K562 (cell line): ENCODE results near the gene APC. TPM values are rescaled to one million over a fixed set of nuclear protein-coding genes. Genes with fewer than 3 reads are reported as not detected.

Source experiments
- FOXP1 ChIP-seq: sonication (generic); formaldehyde crosslinking; IDR thresholded peaks from 2 replicates; pipeline ENCODE4 v1.8.0; 2022; ENCODE audit warnings: mild to moderate bottlenecking, missing genetic modification reagents
- HMG20B ChIP-seq: fragments of 250-450 bp; sonication (Bioruptor Pico); IDR thresholded peaks from 2 replicates; pipeline ENCODE4 v1.5.0; 2021; ENCODE audit warnings: mild to moderate bottlenecking
- ILF3 ChIP-seq: fragments of 450-650 bp; IDR thresholded peaks from 2 replicates; pipeline ENCODE4 v1.6.1; 2018; ENCODE audit warnings: antibody characterized with exemption, mild to moderate bottlenecking, moderate library complexity, borderline replicate concordance
- NFXL1 ChIP-seq: fragments of 450-650 bp; formaldehyde crosslinking; IDR thresholded peaks from 2 replicates; pipeline ENCODE4 v1.4.0; 2021; ENCODE audit warnings: mild to moderate bottlenecking
- PCBP1 ChIP-seq: fragments of 200-400 bp; formaldehyde crosslinking; IDR thresholded peaks from 2 replicates; pipeline ENCODE4 v1.6.1; 2018; ENCODE audit warnings: mild to moderate bottlenecking, low read depth, low read length; ENCODE audit not compliant: poor library complexity, severe bottlenecking
- STAT5A ChIP-seq: IDR thresholded peaks from 2 replicates; pipeline ENCODE4 v1.6.1; 2012; ENCODE audit warnings: low read length, inconsistent platforms, borderline replicate concordance
- ZNF324 ChIP-seq: fragments of 250-450 bp; sonication (Bioruptor Pico); IDR thresholded peaks from 2 replicates; pipeline ENCODE4 v1.4.0; 2020; ENCODE audit warnings: mild to moderate bottlenecking
- ZNF785 ChIP-seq: fragments of 250-450 bp; sonication (Bioruptor Pico); IDR thresholded peaks from 2 replicates; pipeline ENCODE4 v1.4.0; 2020; ENCODE audit warnings: mild to moderate bottlenecking
- polyA plus RNA-seq, 8 experiments: library from polyadenylated mRNA; depleted of rRNA in 4 of 8; stranded (reverse) in 5 of 8; unstranded in 3 of 8; fragments of >200 nt; fragmentation: Nextera tagmentation in 2 of 8; fragmentation: Illumina TruSeq in 1 of 8; extraction: Ambion mirVana in 2 of 8; extraction: Trizol in 1 of 8; gene quantifications; 2 replicates each; pipeline versions ENCODE4 v1.2.1 to v1.2.3, GENCODE V29; 2011 to 2014; ENCODE audit warnings: inconsistent platforms in 1 of 8, missing spikeins in 1 of 8
- total RNA-seq, 7 experiments: library from RNA; depleted of rRNA in 6 of 7; stranded (reverse); fragments of >200 nt in 6 of 7; fragmentation: Illumina TruSeq in 2 of 7; extraction: Trizol in 2 of 7; gene quantifications; 2 replicates each; pipeline versions ENCODE4 v1.2.1 to v1.2.3, GENCODE V29; 2011 to 2021; ENCODE audit warnings: low replicate concordance in 1 of 7
- TF ChIP-seq, protein P1 (sequence below): fragments of 450-650 bp; IDR thresholded peaks from 2 replicates; pipeline ENCODE4 v1.6.1; 2017; ENCODE audit warnings: antibody characterized with exemption
- TF ChIP-seq, protein P2 (sequence below), 2 experiments: fragments of 450-650 bp in 1 of 2; sonication (generic) in 1 of 2; formaldehyde crosslinking in 1 of 2; IDR thresholded peaks; 2 replicates each; pipeline versions ENCODE4 v1.7.1 to v1.9.0; 2016 to 2022; ENCODE audit warnings: inconsistent platforms in 1 of 2, mild to moderate bottlenecking in 1 of 2, missing genetic modification reagents in 1 of 2

Gene APC
- total and polyA plus RNA-seq, 9 of the 15 experiments (the other 6 are each of a cell fraction or from before 2014, with no cell fraction given): 5.7 to 29.5 (median 15.4) TPM

DNA sequence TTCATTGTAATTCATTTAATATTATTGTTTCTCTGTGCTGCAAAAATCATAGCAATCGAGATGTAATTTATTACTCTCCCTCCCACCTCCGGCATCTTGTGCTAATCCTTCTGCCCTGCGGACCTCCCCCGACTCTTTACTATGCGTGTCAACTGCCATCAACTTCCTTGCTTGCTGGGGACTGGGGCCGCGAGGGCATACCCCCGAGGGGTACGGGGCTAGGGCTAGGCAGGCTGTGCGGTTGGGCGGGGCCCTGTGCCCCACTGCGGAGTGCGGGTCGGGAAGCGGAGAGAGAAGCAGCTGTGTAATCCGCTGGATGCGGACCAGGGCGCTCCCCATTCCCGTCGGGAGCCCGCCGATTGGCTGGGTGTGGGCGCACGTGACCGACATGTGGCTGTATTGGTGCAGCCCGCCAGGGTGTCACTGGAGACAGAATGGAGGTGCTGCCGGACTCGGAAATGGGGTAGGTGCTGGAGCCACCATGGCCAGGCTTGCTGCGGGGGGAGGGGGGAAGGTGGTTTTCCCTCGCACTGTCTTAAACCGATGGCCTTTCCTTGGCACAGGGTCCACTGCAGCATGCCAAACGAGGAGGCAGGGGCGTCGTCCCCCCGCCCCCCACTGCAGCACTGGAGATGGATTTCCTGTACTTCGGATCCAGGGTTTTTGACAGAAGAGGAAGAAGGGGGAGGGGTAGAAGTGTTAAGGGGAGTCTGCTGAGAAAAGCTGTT lies at the start of gene APC (continued):
- TF ChIP-seq PCBP1 (no peak), STAT5A (no peak), NFXL1 (CRISPR knock-in tag) (no peak), ILF3 (no peak), ZNF324 (CRISPR knock-in tag) (no peak), ZNF785 (CRISPR knock-in tag) (no peak), FOXP1 (peak; percentile 93), HMG20B (no peak)
- TF ChIP-seq, protein P1, sequence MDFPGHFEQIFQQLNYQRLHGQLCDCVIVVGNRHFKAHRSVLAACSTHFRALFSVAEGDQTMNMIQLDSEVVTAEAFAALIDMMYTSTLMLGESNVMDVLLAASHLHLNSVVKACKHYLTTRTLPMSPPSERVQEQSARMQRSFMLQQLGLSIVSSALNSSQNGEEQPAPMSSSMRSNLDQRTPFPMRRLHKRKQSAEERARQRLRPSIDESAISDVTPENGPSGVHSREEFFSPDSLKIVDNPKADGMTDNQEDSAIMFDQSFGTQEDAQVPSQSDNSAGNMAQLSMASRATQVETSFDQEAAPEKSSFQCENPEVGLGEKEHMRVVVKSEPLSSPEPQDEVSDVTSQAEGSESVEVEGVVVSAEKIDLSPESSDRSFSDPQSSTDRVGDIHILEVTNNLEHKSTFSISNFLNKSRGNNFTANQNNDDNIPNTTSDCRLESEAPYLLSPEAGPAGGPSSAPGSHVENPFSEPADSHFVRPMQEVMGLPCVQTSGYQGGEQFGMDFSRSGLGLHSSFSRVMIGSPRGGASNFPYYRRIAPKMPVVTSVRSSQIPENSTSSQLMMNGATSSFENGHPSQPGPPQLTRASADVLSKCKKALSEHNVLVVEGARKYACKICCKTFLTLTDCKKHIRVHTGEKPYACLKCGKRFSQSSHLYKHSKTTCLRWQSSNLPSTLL: 0 out of 2 replicates have a peak, but pooled peaks have one; percentile 37
- TF ChIP-seq, protein P2, sequence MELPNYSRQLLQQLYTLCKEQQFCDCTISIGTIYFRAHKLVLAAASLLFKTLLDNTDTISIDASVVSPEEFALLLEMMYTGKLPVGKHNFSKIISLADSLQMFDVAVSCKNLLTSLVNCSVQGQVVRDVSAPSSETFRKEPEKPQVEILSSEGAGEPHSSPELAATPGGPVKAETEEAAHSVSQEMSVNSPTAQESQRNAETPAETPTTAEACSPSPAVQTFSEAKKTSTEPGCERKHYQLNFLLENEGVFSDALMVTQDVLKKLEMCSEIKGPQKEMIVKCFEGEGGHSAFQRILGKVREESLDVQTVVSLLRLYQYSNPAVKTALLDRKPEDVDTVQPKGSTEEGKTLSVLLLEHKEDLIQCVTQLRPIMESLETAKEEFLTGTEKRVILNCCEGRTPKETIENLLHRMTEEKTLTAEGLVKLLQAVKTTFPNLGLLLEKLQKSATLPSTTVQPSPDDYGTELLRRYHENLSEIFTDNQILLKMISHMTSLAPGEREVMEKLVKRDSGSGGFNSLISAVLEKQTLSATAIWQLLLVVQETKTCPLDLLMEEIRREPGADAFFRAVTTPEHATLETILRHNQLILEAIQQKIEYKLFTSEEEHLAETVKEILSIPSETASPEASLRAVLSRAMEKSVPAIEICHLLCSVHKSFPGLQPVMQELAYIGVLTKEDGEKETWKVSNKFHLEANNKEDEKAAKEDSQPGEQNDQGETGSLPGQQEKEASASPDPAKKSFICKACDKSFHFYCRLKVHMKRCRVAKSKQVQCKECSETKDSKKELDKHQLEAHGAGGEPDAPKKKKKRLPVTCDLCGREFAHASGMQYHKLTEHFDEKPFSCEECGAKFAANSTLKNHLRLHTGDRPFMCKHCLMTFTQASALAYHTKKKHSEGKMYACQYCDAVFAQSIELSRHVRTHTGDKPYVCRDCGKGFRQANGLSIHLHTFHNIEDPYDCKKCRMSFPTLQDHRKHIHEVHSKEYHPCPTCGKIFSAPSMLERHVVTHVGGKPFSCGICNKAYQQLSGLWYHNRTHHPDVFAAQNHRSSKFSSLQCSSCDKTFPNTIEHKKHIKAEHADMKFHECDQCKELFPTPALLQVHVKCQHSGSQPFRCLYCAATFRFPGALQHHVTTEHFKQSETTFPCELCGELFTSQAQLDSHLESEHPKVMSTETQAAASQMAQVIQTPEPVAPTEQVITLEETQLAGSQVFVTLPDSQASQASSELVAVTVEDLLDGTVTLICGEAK (IDR thresholded peaks at IDR 0.05): no peak; the same call in 1 of the 2 replicates
- TF ChIP-seq, protein P2 (CRISPR knock-in tag; IDR thresholded peaks at IDR 0.05): no peak
